ENCODE measurements around the gene SRGAP1. TPM values are rescaled to one million over a fixed set of nuclear protein-coding genes. Genes with fewer than 3 reads are reported as not detected.

Gene SRGAP1
- total and polyA plus RNA-seq, 2 of the 13 experiments (the other 11 are each of a cell fraction or from before 2014, with no cell fraction given), result 1.6 to 3.4 TPM

DNA sequence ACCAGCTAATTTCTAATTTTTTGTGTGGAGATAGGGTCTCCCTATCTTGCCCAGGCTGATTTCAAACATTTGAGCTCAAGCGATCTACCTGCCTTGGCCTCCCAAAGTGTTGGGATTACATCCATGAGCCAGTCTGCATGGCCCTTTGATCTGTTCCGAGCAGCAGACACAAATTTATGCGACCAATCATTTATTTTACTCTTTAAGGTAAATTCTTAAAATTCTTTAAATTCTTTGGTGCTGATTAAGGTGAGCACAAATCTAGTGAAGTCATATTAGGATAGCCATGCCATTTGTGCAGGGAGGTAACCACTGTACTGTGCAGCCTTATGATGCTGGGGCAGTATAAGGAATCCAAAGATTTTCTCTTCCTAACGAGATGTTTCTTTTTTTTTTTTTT, 135.7 kb downstream of the SRGAP1 start:
- CTCF ChIA-PET (ENCODE audit: low intra/inter-chr PET ratio, low total read pairs), result no interaction called here
- Histone ChIP-seq H2AFZ (ENCODE audit: low read length) (no peak overlapping the region), H3K27me3 (ENCODE audit: control insufficient read depth in 1 of 2, insufficient read depth in 2 of 2, low read length in 2 of 2) (no peaks in the 10 kb centered on the region), H3K9ac (ENCODE audit: insufficient read depth, low read depth, low read length) (no peak overlapping the region), H3K4me3 (replicated peaks in 1 of 3; ENCODE audit: insufficient read depth in 1 of 3, low read depth in 2 of 3, low read length in 3 of 3) (no peak overlapping the region), H4K20me1 (ENCODE audit: insufficient read depth, low read length) (no peaks in the 10 kb centered on the region), H3K9me3 (ENCODE audit: low read length) (no peaks in the 10 kb centered on the region), H3K36me3 (replicated peaks in 1 of 2; ENCODE audit: control insufficient read depth in 1 of 2, insufficient read depth in 2 of 2, low read length in 2 of 2) (no peaks in the 10 kb centered on the region), H3K4me1 (ENCODE audit: insufficient read depth, low read length) (no peaks in the 10 kb centered on the region), H3K79me2 (ENCODE audit: insufficient read depth, low read length) (no peaks in the 10 kb centered on the region), H3K27ac (ENCODE audit: extremely low read length, insufficient read depth, low read length) (no peak overlapping the region), H3K4me2 (ENCODE audit: low read depth, low read length) (no peak overlapping the region)
- TF ChIP-seq POLR2A (IDR thresholded peaks at IDR 0.05; ENCODE audit: insufficient read depth in 1 of 2, low read depth in 2 of 2, low read length in 2 of 2) (no peak), PHF5A (CRISPR knock-in tag; IDR thresholded peaks at IDR 0.05; ENCODE audit: low read depth, unreplicated experiment) (no peak), ZNF263 (CRISPR knock-in tag; IDR thresholded peaks at IDR 0.05) (no peak), THYN1 (CRISPR knock-in tag; IDR thresholded peaks at IDR 0.05; ENCODE audit: borderline replicate concordance, low read depth) (no peak), ZNF749 (CRISPR knock-in tag; IDR thresholded peaks at IDR 0.05; ENCODE audit: borderline replicate concordance) (no peak), NRL (CRISPR knock-in tag; IDR thresholded peaks at IDR 0.05; ENCODE audit: borderline replicate concordance) (no peak), ZNF879 (CRISPR knock-in tag; IDR thresholded peaks at IDR 0.05) (no peak), ZNF530 (CRISPR knock-in tag; IDR thresholded peaks at IDR 0.05; ENCODE audit: low read depth) (no peak)
- TF ChIP-seq, protein P1, sequence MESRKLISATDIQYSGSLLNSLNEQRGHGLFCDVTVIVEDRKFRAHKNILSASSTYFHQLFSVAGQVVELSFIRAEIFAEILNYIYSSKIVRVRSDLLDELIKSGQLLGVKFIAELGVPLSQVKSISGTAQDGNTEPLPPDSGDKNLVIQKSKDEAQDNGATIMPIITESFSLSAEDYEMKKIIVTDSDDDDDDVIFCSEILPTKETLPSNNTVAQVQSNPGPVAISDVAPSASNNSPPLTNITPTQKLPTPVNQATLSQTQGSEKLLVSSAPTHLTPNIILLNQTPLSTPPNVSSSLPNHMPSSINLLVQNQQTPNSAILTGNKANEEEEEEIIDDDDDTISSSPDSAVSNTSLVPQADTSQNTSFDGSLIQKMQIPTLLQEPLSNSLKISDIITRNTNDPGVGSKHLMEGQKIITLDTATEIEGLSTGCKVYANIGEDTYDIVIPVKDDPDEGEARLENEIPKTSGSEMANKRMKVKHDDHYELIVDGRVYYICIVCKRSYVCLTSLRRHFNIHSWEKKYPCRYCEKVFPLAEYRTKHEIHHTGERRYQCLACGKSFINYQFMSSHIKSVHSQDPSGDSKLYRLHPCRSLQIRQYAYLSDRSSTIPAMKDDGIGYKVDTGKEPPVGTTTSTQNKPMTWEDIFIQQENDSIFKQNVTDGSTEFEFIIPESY (CRISPR knock-in tag; IDR thresholded peaks at IDR 0.05), result no peak
- DNase-seq (ENCODE audit: low spot score) (no peak), ATAC-seq (no peak), FAIRE-seq (no peak)
- POLR2A ChIA-PET, result no interaction called here
- in situ Hi-C loops (cut with HindIII; ENCODE audit: extremely low pct_ligation_motif_present, low pct_unique_long_range_greater_than_20kb), result no loop called here
- intact Hi-C loops (cut with micrococcal nuclease; ENCODE audit: unreplicated experiment), result no loop called here
- 96% methylated on average over 4 of the region's 4 CpGs for WGBS (ENCODE audit: low lambda C conversion rate)
- BruUV-seq (replicated peaks), result no TSS peak
